HG03565 (cell line): ENCODE results near the gene SSBP2.
"Not testable (repeated sequence)": the region's sequence is repeated elsewhere in the genome, so short reads cannot be mapped to it uniquely, and the experiment has no call there.

ENCODE experiments used
- ATAC-seq: cut with Tn5 transposase; IDR thresholded peaks from one replicate; pipeline ENCODE4 v1.9.1; 2021; ENCODE audit warnings: mild to moderate bottlenecking, moderate library complexity; ENCODE audit not compliant: unreplicated experiment

The SSBP2 gene

GRCh38 chr5:81537905-81538547, 212.9 kb downstream of the SSBP2 start:
- ATAC-seq: no peak

GRCh38 chr5:81534441-81534840, 216.5 kb downstream of the SSBP2 start:
- ATAC-seq: no peak

GRCh38 chr5:81533629-81534405, 217.1 kb downstream of the SSBP2 start:
- ATAC-seq: no peak

- no peak for ATAC-seq
Measured at GRCh38 chr5:81530919-81531318, 220.0 kb downstream of the SSBP2 start.

GRCh38 chr5:81525690-81526089, 225.2 kb downstream of the SSBP2 start:
- ATAC-seq: no peak

- ATAC-seq: no peak
Measured at GRCh38 chr5:81524015-81524414, 226.9 kb downstream of the SSBP2 start.

- no peak for ATAC-seq
Measured at GRCh38 chr5:81522571-81522970, 228.3 kb downstream of the SSBP2 start.

GRCh38 chr5:81520769-81521168, 230.1 kb downstream of the SSBP2 start:
- ATAC-seq: no peak

- ATAC-seq: no peak
Measured at GRCh38 chr5:81519217-81519905, 231.5 kb downstream of the SSBP2 start.

- no peak for ATAC-seq
Measured at GRCh38 chr5:81517462-81517861, 233.4 kb downstream of the SSBP2 start.

- ATAC-seq: no peak
Measured at GRCh38 chr5:81516091-81516490, 234.8 kb downstream of the SSBP2 start.

GRCh38 chr5:81513982-81514381, 236.9 kb downstream of the SSBP2 start:
- no peak for ATAC-seq

GRCh38 chr5:81513473-81513872, 237.4 kb downstream of the SSBP2 start:
- no peak for ATAC-seq

GRCh38 chr5:81506900-81507588, 243.9 kb downstream of the SSBP2 start:
- peak; percentile 98 for ATAC-seq

- no peak for ATAC-seq
Measured at GRCh38 chr5:81506378-81506777, 244.5 kb downstream of the SSBP2 start.

- ATAC-seq: no peak
Measured at GRCh38 chr5:81505672-81506071, 245.2 kb downstream of the SSBP2 start.

- ATAC-seq: not testable (repeated sequence)
Measured at GRCh38 chr5:81503602-81504001, 247.3 kb downstream of the SSBP2 start.

- ATAC-seq: no peak
Measured at GRCh38 chr5:81495286-81495685, 255.6 kb downstream of the SSBP2 start.

GRCh38 chr5:81488862-81489261, 262.0 kb downstream of the SSBP2 start:
- no peak for ATAC-seq

- ATAC-seq: no peak
Measured at GRCh38 chr5:81486711-81487110, 264.2 kb downstream of the SSBP2 start.

- ATAC-seq: no peak
Measured at GRCh38 chr5:81482595-81482994, 268.3 kb downstream of the SSBP2 start.
